ENCODE data around the gene PDILT. TPM values are rescaled to one million over a fixed set of nuclear protein-coding genes. Genes with fewer than 3 reads are reported as not detected.

The PDILT gene
- total RNA-seq, 1 donor from 2014 or later: not detected

DNA sequence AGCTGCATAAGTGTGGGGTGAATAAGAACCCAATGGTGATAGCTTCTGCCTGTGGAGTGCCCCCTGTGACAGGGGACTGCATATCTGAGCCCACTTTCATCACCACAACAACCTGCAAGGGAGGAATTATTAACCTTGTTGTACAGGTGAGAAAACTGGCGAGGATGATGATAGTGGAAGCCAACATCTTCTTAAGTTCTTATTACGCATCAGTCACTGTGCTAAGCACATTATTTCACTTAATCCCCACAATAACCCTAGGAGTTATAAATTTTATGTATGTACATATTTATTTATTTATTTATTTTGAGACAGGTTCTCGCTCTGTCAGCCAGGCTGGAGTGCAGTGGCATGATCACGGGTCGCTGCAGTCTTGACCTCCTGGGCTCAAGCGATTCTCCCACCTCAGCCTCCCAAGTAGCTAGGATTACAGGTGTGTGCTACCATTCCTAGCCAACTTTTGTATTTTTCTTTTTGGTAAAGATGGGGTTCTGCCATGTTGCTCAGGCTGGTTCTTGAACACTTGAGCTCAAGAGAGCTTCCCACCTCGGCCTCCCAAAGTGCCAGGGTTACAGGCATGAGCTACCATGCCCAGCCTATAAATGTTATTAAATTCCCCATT, 7.6 kb downstream of the PDILT start:
- TF ChIP-seq, protein P1, sequence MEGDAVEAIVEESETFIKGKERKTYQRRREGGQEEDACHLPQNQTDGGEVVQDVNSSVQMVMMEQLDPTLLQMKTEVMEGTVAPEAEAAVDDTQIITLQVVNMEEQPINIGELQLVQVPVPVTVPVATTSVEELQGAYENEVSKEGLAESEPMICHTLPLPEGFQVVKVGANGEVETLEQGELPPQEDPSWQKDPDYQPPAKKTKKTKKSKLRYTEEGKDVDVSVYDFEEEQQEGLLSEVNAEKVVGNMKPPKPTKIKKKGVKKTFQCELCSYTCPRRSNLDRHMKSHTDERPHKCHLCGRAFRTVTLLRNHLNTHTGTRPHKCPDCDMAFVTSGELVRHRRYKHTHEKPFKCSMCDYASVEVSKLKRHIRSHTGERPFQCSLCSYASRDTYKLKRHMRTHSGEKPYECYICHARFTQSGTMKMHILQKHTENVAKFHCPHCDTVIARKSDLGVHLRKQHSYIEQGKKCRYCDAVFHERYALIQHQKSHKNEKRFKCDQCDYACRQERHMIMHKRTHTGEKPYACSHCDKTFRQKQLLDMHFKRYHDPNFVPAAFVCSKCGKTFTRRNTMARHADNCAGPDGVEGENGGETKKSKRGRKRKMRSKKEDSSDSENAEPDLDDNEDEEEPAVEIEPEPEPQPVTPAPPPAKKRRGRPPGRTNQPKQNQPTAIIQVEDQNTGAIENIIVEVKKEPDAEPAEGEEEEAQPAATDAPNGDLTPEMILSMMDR (IDR thresholded peaks at IDR 0.05; ENCODE audit: unreplicated experiment): no peak
- Mint-ChIP-seq H3K27me3 (no peaks in the 10 kb centered on the region), H3K4me1 (ENCODE audit: low read depth) (peaks cover 7% of the 10 kb centered on the region), H3K36me3 (ENCODE audit: insufficient read depth) (no peaks in the 10 kb centered on the region), H3K9me3 (ENCODE audit: low read depth) (no peaks in the 10 kb centered on the region), H3K27ac (no peak overlapping the region), H3K4me3 (ENCODE audit: low read depth) (no peak overlapping the region)
- no peak for DNase-seq (ENCODE audit: low spot score, unreplicated experiment)

DNA sequence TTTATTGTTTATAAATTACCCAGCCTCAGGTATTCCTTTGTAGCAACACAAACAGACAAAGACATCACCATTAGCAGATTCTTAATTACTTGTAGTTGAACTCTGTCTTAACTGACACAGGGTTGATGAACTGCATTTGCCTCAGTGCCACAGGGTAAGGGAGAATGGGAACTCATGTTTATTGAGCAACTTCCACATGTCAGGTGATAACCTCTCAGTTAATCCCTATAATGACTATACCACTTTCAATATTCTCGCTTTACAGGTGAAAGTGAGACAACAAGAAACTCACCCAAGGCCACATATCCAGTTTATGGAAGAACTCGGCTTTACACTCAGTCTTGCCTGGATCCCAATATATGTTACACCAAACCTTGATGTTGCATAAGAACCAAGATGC, 8.6 kb downstream of the PDILT start:
- TF ChIP-seq, protein P1 (IDR thresholded peaks at IDR 0.05; ENCODE audit: unreplicated experiment): no peak
- no peak for DNase-seq (ENCODE audit: low spot score, unreplicated experiment)
- Mint-ChIP-seq H3K27me3 (no peaks in the 10 kb centered on the region), H3K36me3 (ENCODE audit: insufficient read depth) (no peaks in the 10 kb centered on the region), H3K9me3 (ENCODE audit: low read depth) (no peaks in the 10 kb centered on the region), H3K4me1 (ENCODE audit: low read depth) (peaks cover 7% of the 10 kb centered on the region), H3K27ac (no peak overlapping the region), H3K4me3 (ENCODE audit: low read depth) (no peak overlapping the region)

DNA sequence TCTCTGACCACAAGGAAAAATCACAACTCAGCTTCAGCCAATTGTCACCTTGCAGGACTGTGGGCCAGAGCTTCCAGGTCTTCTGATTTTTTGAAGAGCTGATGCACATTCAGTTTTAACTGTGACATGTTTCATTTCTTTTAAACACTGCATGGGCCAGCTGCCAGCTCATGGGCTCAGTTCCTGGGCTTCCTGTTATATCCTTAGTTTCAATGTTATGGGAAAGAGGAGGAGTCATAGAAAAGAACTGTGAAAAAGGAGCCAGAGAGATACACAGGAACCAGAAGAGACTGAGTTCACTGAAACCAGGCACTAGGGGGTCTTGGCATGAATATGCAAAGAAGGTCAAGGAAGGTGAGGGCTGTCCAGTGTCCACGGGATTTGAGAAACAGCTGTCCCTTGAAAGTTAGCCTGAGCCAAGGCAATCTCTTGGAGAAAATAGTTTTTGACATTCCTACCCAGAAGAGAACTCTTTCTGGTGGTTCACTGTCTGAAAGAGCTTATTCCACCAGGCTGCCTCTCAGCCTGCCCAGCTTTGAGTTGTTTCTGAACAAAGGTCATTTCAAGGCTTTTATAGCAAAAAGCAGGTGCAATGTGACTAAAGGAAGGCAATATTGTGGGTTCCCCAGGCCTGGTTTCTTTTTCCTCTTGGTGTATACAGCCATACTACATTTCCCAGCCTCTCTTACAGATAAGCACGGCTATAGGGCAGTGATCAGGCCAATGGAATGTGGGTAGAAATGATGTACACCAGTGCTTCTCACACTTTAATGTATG, 10.5 kb downstream of the PDILT start:
- no peaks in the 10 kb centered on the region for H3K36me3 Mint-ChIP-seq (ENCODE audit: insufficient read depth)
- no peak for DNase-seq (ENCODE audit: low spot score, unreplicated experiment)
- no peak overlapping the region for H3K4me3 Mint-ChIP-seq (ENCODE audit: low read depth)
- H3K27ac Mint-ChIP-seq: no peak overlapping the region
- H3K27me3 Mint-ChIP-seq: no peaks in the 10 kb centered on the region
- TF ChIP-seq, protein P1 (IDR thresholded peaks at IDR 0.05; ENCODE audit: unreplicated experiment): no peak
- no peaks in the 10 kb centered on the region for H3K9me3 Mint-ChIP-seq (ENCODE audit: low read depth)
- H3K4me1 Mint-ChIP-seq (ENCODE audit: low read depth): peaks cover 7% of the 10 kb centered on the region

DNA sequence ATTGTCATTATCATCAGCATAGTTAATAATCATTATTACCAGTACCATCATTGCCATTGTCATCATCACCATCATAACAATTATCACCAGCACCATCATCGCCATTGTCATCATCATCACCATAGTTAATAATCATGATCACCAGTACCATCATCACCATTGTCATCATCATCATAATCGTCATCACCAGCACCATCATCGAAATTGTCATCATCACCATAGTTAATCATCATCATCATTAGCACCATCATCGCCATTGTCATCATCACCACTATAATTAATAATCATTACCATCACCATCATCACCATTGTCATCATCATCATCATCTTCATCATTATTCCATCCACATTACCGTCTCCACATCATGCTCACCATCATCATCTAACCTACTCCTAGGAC, 13.5 kb downstream of the PDILT start:
- H3K27ac Mint-ChIP-seq: no peak overlapping the region
- no peak overlapping the region for H3K4me3 Mint-ChIP-seq (ENCODE audit: low read depth)
- no peaks in the 10 kb centered on the region for H3K36me3 Mint-ChIP-seq (ENCODE audit: insufficient read depth)
- H3K9me3 Mint-ChIP-seq (ENCODE audit: low read depth): no peaks in the 10 kb centered on the region
- TF ChIP-seq, protein P1 (IDR thresholded peaks at IDR 0.05; ENCODE audit: unreplicated experiment): no peak
- no peak for DNase-seq (ENCODE audit: low spot score, unreplicated experiment)
- no peaks in the 10 kb centered on the region for H3K27me3 Mint-ChIP-seq
- H3K4me1 Mint-ChIP-seq (ENCODE audit: low read depth): peaks cover 17% of the 10 kb centered on the region

DNA sequence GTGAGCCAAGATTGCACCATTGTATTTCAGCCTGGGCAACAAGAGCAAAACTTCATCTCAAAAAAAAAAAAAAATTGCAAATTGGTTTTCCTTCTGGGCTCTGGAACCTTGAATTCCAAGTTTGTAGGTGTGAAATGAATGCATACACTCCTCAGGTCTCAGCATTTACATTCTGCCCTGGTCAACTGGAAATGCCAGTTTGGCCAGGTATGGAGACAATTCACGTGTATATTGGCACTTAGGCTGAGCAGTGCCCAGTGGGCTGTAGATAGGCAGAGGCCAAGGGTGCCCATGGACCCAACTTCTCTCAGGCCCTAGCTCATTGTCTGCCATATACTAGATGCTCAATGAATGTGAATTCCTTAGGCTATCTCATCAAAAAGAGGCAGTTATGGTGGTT, 15.7 kb downstream of the PDILT start:
- Mint-ChIP-seq H3K9me3 (ENCODE audit: low read depth) (no peaks in the 10 kb centered on the region), H3K4me3 (ENCODE audit: low read depth) (no peak overlapping the region), H3K27me3 (no peaks in the 10 kb centered on the region), H3K4me1 (ENCODE audit: low read depth) (peaks cover 25% of the 10 kb centered on the region), H3K27ac (no peak overlapping the region), H3K36me3 (ENCODE audit: insufficient read depth) (no peaks in the 10 kb centered on the region)
- TF ChIP-seq, protein P1 (IDR thresholded peaks at IDR 0.05; ENCODE audit: unreplicated experiment): no peak
- no peak for DNase-seq (ENCODE audit: low spot score, unreplicated experiment)
